Liver (tissue), 9 donors: Measurements from ENCODE around the gene WHAMM. TPM values are rescaled to one million over a fixed set of nuclear protein-coding genes. Genes with fewer than 3 reads are reported as not detected.
A peak's percentile ranks its signal among the peaks of the same experiment; 100 is the strongest.

Source experiments
- DNase-seq: peaks from one replicate; pipeline ENCODE4 v3.0.0-alpha.2; 2017; ENCODE audit warnings: low spot score
- H3K27ac ChIP-seq, 2 donors: one replicate each; pipeline ENCODE4 v1.7.0; 2013; ENCODE audit warnings: inconsistent platforms in 2 of 2, low read length in 2 of 2, control low read depth in 1 of 2, low read depth in 1 of 2, mild to moderate bottlenecking in 1 of 2
- H3K27me3 ChIP-seq, 4 donors: one replicate each; pipeline versions ENCODE4 v1.6.1 to v1.7.0; 2013; ENCODE audit warnings: low read length in 3 of 4, inconsistent platforms in 1 of 4, mild to moderate bottlenecking in 1 of 4, moderate library complexity in 1 of 4; ENCODE audit not compliant: control insufficient read depth in 4 of 4, insufficient read depth in 4 of 4
- H3K36me3 ChIP-seq, 4 donors: one replicate each; pipeline versions ENCODE4 v1.6.1 to v1.7.0; 2013; ENCODE audit warnings: low read length in 3 of 4, mild to moderate bottlenecking in 3 of 4, low read depth in 1 of 4, moderate library complexity in 1 of 4; ENCODE audit not compliant: control insufficient read depth in 4 of 4, insufficient read depth in 3 of 4
- H3K4me1 ChIP-seq, 4 donors: one replicate each; pipeline versions ENCODE4 v1.6.1 to v1.7.0; 2013; ENCODE audit warnings: low read length in 3 of 4, mild to moderate bottlenecking in 3 of 4, moderate library complexity in 1 of 4; ENCODE audit not compliant: control insufficient read depth in 4 of 4, insufficient read depth in 4 of 4
- H3K4me3 ChIP-seq, 3 donors: one replicate each; pipeline versions ENCODE4 v1.6.1 to v1.7.0; 2013; ENCODE audit warnings: low read length in 3 of 3, control low read depth in 1 of 3, low read depth in 1 of 3, mild to moderate bottlenecking in 1 of 3
- H3K9ac ChIP-seq, 2 donors: one replicate each; pipeline ENCODE4 v1.7.0; 2013; ENCODE audit warnings: low read length in 2 of 2, mild to moderate bottlenecking in 2 of 2, moderate library complexity in 2 of 2, control low read depth in 1 of 2, low read depth in 1 of 2
- H3K9me3 ChIP-seq, 4 donors: one replicate each; pipeline versions ENCODE4 v1.6.1 to v1.7.0; 2013; ENCODE audit warnings: low read length in 3 of 4; ENCODE audit not compliant: control insufficient read depth in 4 of 4
- ATF3 ChIP-seq: IDR thresholded peaks from 2 replicates; pipeline ENCODE4 v1.6.1; 2016; ENCODE audit warnings: antibody characterized with exemption
- CTCF ChIP-seq: fragments of 150-350 bp; IDR thresholded peaks from 2 replicates; pipeline ENCODE4 v1.5.1; 2017; ENCODE audit warnings: improper control_type of control experiment, low read depth, low read length; ENCODE audit not compliant: missing input control
- EGR1 ChIP-seq, 2 donors: IDR thresholded peaks; 2 replicates each; pipeline ENCODE4 v1.6.1; 2016 to 2018; ENCODE audit warnings: antibody characterized with exemption in 2 of 2, low read depth in 2 of 2
- FOXA1 ChIP-seq: IDR thresholded peaks from 2 replicates; pipeline ENCODE4 v1.6.1; 2016; ENCODE audit warnings: antibody characterized with exemption
- FOXA2 ChIP-seq: IDR thresholded peaks from 2 replicates; pipeline ENCODE4 v1.6.1; 2016; ENCODE audit warnings: antibody characterized with exemption
- GABPA ChIP-seq, 2 donors: IDR thresholded peaks in 1 of 2; conservative IDR thresholded peaks in 1 of 2; 2 replicates each; pipeline ENCODE4 v1.6.1; 2016; ENCODE audit warnings: antibody characterized with exemption in 2 of 2, mild to moderate bottlenecking in 1 of 2, moderate library complexity in 1 of 2
- HNF4A ChIP-seq, 2 donors: conservative IDR thresholded peaks; 2 replicates each; pipeline ENCODE4 v1.6.1; 2016; ENCODE audit warnings: antibody characterized with exemption in 2 of 2, mild to moderate bottlenecking in 2 of 2
- HNF4G ChIP-seq: IDR thresholded peaks from 2 replicates; pipeline ENCODE4 v1.6.1; 2016; ENCODE audit warnings: antibody characterized with exemption
- JUND ChIP-seq, 2 donors: IDR thresholded peaks; 2 replicates each; pipeline ENCODE4 v1.6.1; 2016; ENCODE audit warnings: antibody characterized with exemption in 2 of 2
- MAX ChIP-seq: IDR thresholded peaks from 2 replicates; pipeline ENCODE4 v1.6.1; 2016; ENCODE audit warnings: antibody characterized with exemption
- NR2F2 ChIP-seq: IDR thresholded peaks from 2 replicates; pipeline ENCODE4 v1.6.1; 2016; ENCODE audit warnings: antibody characterized with exemption
- RAD21 ChIP-seq, 2 donors: IDR thresholded peaks; 2 replicates each; pipeline ENCODE4 v1.6.1; 2016; ENCODE audit warnings: antibody characterized with exemption in 2 of 2, mild to moderate bottlenecking in 2 of 2
- REST ChIP-seq: IDR thresholded peaks from 2 replicates; pipeline ENCODE4 v1.6.1; 2016; ENCODE audit warnings: antibody characterized with exemption, mild to moderate bottlenecking
- RXRA ChIP-seq, 2 donors: IDR thresholded peaks; 2 replicates each; pipeline ENCODE4 v1.6.1; 2017 to 2018; ENCODE audit warnings: antibody characterized with exemption in 2 of 2, mild to moderate bottlenecking in 1 of 2
- SP1 ChIP-seq: IDR thresholded peaks from 2 replicates; pipeline ENCODE4 v1.6.1; 2018; ENCODE audit warnings: antibody characterized with exemption, mild to moderate bottlenecking
- TAF1 ChIP-seq: conservative IDR thresholded peaks from 2 replicates; pipeline ENCODE4 v1.6.1; 2016; ENCODE audit warnings: antibody characterized with exemption, mild to moderate bottlenecking
- YY1 ChIP-seq: IDR thresholded peaks from 2 replicates; pipeline ENCODE4 v1.6.1; 2016; ENCODE audit warnings: antibody characterized with exemption, mild to moderate bottlenecking
- ZBTB33 ChIP-seq: IDR thresholded peaks from 2 replicates; pipeline ENCODE4 v1.6.1; 2016; ENCODE audit warnings: antibody characterized with exemption
- WGBS: extraction: QIAGEN DNeasy Blood & Tissue Kit; methylation state at CpG from one replicate; pipeline ENCODE4 v1.1.7; 2013; 5-methylcytosine and 5-hydroxymethylcytosine counted together
- polyA plus RNA-seq, 2 donors: library from polyadenylated mRNA; stranded (reverse) in 1 of 2; unstranded in 1 of 2; fragments of 200-250 nt in 1 of 2; fragments of >200 nt in 1 of 2; fragmentation: Nextera tagmentation in 1 of 2; extraction: Ambion mirVana in 1 of 2; gene quantifications; one replicate each; pipeline versions ENCODE4 v1.2.1 to v1.2.3, GENCODE V29; 2013 to 2015
- total RNA-seq, 2 donors: library from RNA; depleted of rRNA; stranded (reverse); fragments of >200 nt; gene quantifications; one replicate each; pipeline ENCODE4 v1.2.3, GENCODE V29; 2014
- donor health status: healthy.
- donor health status: healthy.
- donor health status: healthy.
- donor health status: healthy.
- donor health status: healthy.

WHAMM gene
- total and polyA plus RNA-seq, 4 donors = 2.5 to 4.0 (median 3.2) TPM

- Histone ChIP-seq H3K9me3 (no peaks in the 10 kb centered on the region), H3K4me3 (no peak overlapping the region), H3K27ac (peak overlapping the region; percentile 6 to 30), H3K9ac (no peak overlapping the region), H3K36me3 (peaks cover 0 to 22% (median 9%) of the 10 kb centered on the region in 4 donors), H3K4me1 (peaks cover 3 to 31% (median 24%) of the 10 kb centered on the region in 4 donors), H3K27me3 (no peaks in the 10 kb centered on the region)
- 21% methylated on average over 23 of the region's 23 CpGs for WGBS
- TF ChIP-seq YY1 (peak; percentile 53), JUND (IDR thresholded peaks at IDR 0.05) (peak in 1 of 2 donors; percentile 14), REST (peak; percentile 59), RXRA (IDR thresholded peaks at IDR 0.05) (peak; percentile 45 to 65), SP1 (peak; percentile 38), FOXA1 (no peak), ATF3 (no peak), EGR1 (IDR thresholded peaks at IDR 0.05; ENCODE audit: low read depth in 2 of 2) (no peak), GABPA (IDR thresholded peaks at IDR 0.05 in 1 of 2, conservative IDR thresholded peaks at IDR 0.05 in 1 of 2) (peak; percentile 53 to 87), RAD21 (IDR thresholded peaks at IDR 0.05) (peak; percentile 88 to 91), ZBTB33 (peak; percentile 86), NR2F2 (peak; percentile 34), HNF4A (conservative IDR thresholded peaks at IDR 0.05) (peak; percentile 27 to 45), HNF4G (no peak), TAF1 (no peak), FOXA2 (no peak), MAX (peak; percentile 60), CTCF (peak; percentile 72)
- peak; percentile 90 for DNase-seq
These were observed 40.4 kb downstream of the WHAMM start for GRCh38 chr15:82849556-82850512.
